NCI-H146 treated with DMSO at 0.1 percent for 48 hours (cell line): ENCODE measurements around the gene DYRK1A.

Experiments used
- DNase-seq: peaks from one replicate; lab custom pipeline; 2025; ENCODE audit not compliant: unreplicated experiment; lab: John Stamatoyannopoulos, UW

DYRK1A gene

GRCh38 chr21:37365517-37366481 is 774 bp upstream of the DYRK1A start:
- peak; percentile 28 for DNase-seq

GRCh38 chr21:37367336-37367702 is 746 bp downstream of the DYRK1A start:
- no peak for DNase-seq

GRCh38 chr21:37367703-37368540 is 1.3 kb downstream of the DYRK1A start:
- DNase-seq, result no peak

GRCh38 chr21:37368541-37369279 is 2.1 kb downstream of the DYRK1A start:
- DNase-seq, result no peak

- DNase-seq, result no peak
These were observed 2.8 kb downstream of the DYRK1A start for GRCh38 chr21:37369307-37369854.

GRCh38 chr21:37370152-37371040 is 3.8 kb downstream of the DYRK1A start:
- no peak for DNase-seq

- DNase-seq, result no peak
These were observed 4.4 kb downstream of the DYRK1A start for GRCh38 chr21:37371041-37371397.

GRCh38 chr21:37372127-37372731 is 5.7 kb downstream of the DYRK1A start:
- DNase-seq, result no peak

- DNase-seq, result no peak
These were observed 6.4 kb downstream of the DYRK1A start for GRCh38 chr21:37372951-37373350.

- no peak for DNase-seq
These were observed 7.0 kb downstream of the DYRK1A start for GRCh38 chr21:37373539-37373938.

- no peak for DNase-seq
These were observed 7.5 kb downstream of the DYRK1A start for GRCh38 chr21:37374027-37374426.

- DNase-seq, result no peak
These were observed 9.4 kb downstream of the DYRK1A start for GRCh38 chr21:37375866-37376574.

- DNase-seq, result no peak
These were observed 12.1 kb downstream of the DYRK1A start for GRCh38 chr21:37378700-37379139.

- no peak for DNase-seq
These were observed 14.1 kb downstream of the DYRK1A start for GRCh38 chr21:37380349-37381323.

GRCh38 chr21:37381883-37382585 is 15.5 kb downstream of the DYRK1A start:
- no peak for DNase-seq

- no peak for DNase-seq
These were observed 16.5 kb downstream of the DYRK1A start for GRCh38 chr21:37383086-37383485.

GRCh38 chr21:37383784-37384311 is 17.3 kb downstream of the DYRK1A start:
- no peak for DNase-seq
